NCI-H146 treated with DMSO at 0.1 percent for 48 hours (cell line): Measurements from ENCODE around the gene ZDHHC8.

Experiments
- DNase-seq: peaks from one replicate; lab custom pipeline; 2025; ENCODE audit not compliant: unreplicated experiment; lab: John Stamatoyannopoulos, UW

ZDHHC8 gene

DNA sequence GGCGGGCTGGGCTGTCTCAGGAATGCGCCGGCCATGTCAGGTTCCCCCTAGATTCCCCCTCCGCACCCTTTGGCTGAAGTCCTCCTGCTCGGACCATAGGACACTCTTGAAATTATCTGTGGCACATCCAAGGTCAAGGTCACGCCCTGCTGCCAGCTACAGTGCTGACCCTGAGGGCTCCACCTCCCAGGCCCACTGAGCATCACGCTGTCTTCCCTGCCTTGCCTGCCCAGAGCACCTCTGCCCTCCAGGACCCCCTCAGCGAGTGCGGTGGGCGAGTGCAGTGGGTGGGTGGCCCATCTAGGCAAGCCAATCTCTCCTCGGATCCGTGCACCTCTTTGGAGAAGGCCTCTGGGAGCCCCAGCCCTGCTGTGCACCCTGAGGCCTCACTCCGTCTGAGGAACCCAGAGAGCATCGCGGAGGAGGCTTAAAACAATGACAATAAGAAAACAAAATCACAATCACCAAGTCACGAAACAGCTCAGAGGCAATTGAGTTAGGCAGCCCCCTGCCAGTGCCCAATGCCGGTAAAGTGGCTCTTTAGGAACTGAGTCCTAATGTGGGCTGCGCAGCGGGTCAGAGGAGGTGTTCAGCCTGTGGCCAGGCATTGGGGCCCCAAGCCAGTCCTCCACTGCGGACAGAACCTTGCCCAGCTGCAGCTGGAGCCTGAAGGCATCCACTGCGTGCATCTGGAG is 45.8 kb downstream of the ZDHHC8 start:
- DNase-seq = no peak

DNA sequence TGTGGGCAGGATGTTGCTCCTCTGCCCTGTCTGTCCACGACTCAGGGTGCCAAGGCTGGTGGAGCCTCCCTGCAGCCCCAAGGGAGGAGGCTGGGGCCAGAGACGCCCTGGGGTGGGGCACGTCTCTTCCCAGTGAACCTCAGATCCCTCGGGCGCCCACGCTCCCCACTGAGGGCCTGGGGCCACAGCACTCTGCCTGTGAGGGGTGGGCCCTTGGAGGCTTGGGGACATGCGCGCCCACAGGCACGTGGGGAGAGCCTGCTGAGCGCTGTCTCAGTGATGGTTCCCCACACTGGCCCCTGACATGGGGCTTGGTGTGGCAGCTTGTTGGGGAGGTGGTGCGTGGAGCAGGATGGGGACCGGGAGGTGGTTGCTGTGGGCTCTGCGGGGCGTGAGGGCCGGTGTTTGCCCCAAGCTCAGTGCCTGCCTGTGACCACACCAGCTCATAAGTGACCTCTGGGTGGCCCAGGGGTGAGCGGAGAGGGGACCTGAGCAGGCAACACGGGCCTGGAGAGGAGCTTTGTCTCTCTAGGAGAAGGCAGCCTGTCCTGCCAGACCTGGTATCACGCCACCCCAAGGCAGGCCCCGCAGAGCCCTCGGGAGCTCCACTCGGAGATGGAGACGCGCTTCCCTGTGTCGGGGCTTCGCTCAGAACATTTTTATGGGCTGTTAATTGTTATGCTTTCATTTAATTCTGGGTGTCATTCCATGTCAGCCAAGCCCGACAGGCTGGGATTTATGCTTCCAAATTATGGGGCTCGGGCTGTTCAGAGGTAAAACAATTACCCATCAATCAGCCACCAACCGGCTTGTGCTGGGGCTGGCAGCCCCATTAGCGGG is 46.7 kb downstream of the ZDHHC8 start:
- DNase-seq = no peak

DNA sequence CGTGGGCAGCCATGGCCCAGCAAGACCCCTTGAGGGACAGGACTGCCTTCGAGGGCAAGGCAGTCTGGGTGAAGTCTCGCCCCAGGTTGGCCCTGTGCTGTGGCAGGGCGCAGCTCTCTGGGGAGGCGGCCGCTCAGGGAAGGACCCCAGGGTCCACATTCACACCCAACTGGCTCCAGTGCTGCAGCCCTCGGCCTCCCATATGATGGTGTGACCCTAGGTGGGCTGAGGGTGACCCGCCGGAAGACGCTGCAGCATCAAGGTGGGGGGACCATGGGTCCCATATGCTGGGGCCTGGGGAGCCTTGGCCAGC is 47.3 kb downstream of the ZDHHC8 start:
- no peak for DNase-seq

DNA sequence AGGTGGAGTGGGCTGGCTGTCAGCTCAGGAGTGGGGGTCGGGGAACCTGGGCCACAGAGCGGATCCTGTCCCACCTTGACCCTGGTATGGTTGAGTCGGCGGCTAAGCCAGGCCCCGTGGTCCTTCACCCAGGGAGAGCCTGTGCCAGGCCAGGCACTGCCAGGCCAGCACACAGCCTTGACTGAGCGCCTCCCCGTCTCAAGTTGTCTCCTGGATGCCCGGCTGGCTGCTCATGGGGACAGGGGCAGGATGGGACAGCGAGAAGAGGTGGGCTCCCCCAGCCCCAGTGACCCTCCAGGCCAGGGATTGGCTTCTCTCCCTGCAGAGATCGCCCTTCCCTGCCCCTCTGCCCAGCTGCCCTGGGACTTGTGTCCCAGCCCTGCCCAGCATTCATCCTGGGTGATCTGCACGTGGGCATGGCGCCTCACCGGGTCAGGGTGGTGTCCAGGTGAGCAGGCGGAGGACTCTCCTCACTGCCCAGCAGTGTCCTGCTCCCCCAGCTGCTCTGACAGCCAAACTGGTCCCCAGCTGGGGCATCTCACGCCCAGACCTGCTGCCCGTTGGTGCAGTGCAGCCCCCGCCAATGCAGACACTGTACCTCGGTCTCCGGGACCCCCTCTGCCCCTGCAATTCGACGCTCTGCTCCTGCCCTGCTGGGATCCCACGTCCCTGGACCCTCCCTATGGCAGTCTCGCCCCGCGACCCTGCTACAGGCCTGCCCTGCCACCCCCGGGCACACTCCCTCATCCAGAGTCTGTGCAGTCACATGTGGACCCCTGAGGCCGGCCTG is 48.0 kb downstream of the ZDHHC8 start:
- DNase-seq = no peak

DNA sequence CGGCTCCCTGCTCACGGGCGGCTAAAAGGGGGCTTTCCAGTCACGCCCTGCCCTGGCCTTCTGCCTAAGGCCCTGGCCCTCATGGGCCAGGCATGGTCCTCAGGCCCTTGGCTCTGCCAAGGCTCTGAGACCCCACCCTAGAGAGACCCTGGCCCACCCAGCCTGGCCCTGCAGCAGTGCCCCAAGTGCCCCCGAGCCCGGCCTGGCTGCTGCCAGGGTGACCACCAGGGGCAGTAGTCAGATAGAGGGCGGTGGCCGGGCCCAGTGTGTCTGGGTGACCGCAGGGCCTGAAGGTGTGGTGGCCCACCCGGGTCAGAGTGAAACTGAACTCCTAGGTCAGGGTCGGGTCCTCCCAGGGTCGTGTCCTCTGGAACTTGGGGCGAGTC is 48.6 kb downstream of the ZDHHC8 start:
- no peak for DNase-seq

DNA sequence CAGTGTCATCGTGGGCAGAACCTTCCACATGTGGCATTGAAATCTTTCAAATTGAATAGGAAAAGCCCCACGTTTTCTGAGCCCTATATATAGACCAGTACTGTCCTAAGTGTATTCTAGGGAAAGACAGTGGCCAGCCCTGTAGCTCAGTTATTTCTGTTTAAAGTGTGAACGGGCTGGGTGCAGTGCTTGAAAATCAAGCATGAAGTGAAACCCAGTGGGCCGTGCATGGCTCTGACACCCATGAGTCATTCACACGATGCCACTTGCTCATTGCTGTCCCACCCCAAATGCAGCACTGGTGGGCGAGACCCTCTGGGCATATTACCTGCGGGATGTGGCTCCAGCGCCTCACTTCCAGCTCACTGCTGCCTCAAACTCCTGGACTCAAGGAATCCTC is 49.0 kb downstream of the ZDHHC8 start:
- no peak for DNase-seq

DNA sequence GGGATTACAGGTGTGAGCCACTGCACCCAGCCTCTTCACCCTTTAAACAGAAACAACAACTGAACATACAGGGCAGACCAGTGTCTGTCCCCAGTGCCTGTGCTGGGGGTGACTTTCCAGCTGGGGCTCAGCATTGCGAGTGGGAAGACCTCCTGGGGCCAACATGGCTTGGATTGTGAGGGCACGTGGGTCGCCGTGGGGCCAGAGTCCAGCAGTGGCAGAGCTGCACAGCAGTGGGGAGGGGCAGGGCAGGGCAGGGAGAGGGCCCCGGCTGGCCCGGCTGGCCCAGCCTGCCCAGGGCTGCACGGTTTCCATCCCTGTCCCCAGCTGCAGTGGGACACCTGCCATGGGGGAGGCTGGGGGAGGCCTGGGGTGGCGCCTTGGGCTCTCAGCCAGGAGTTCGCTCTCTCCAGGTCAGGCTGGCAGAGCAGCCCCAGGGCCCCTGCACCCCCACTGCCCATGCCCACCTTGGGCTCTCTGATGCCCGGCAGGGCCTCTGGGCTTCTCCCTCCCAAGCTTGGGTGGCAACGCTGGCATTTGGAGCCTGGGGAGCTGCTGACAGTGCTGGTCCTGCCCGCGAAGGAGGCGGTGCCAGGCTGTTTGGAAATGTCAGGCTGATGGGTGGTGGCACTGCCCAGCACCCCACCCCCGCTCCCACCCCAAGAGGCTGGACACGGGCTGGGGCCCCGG is 49.7 kb downstream of the ZDHHC8 start:
- no peak for DNase-seq

DNA sequence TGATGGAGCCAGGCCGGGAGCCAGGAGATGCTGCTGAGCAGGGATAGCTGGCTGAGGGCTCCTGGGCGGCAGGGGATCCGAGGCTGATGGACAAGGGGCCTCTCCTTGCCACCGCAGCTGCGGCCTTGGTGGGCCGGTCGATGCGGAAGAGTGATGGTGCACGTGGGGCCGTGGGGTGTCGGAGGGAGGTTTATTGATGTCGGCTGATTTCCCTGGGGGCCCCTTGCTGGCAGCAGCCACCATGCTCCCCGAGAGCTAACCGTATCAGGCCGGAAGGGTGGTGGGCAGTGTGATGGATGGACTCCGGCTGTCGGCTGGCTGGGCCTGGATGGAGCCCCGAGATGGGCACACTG is 50.3 kb downstream of the ZDHHC8 start:
- no peak for DNase-seq

DNA sequence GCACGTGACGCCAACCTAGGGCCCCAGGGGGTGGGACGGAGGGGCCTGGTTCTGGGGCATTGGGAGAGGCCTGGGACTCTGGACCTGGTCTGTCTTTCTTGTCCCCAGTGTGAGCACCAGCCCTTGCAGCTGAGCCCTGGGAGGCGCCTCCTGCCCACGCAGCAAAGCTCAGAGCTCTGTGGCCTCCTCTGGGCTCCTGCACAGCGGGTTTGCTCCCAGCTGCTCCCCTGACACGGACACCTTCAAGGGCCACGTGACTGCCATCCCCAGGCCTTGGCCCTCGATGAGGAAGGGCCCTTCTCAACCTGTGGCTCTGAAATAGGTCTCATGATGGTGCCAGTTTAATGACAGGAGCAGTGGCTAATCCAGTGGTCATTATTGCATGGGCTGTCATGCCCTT is 50.8 kb downstream of the ZDHHC8 start:
- DNase-seq = no peak

DNA sequence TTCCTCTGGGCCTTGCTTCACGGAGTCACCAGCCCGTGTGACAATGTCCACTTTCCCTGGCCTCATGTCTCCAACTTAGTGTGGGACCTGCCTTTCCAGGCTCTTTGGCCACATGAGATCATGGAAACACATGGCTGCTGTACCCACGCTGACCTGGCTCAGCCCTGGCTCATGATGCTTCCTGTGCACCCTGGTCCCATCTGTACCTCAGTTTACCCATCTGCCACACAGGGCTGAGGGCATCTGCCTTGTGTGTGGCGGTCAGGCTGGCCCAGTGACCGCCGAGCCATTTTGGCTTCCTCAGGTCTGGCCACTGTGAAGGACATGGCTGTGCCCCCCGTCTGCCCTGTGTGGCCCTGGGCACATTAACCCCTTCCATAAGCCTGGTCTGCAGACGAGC is 51.5 kb downstream of the ZDHHC8 start:
- no peak for DNase-seq

DNA sequence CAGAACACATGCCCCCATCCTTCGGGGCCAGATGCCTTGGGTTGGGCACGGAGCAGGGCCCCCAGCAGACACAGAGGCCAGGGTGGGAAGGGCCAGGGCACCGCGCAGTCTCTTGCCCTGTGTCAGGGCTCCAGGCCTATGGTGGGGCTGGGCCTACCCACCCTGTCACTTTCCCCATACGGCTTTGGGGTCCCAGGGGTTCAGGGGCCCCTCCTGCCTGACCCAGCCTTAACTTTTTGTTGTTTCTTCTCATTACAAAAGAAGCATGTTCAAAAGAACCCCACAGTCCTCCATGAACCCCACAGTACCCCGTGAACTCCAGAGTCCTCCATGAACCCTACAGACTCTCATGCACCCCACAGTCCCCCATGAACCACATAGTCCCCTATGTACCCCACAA is 52.2 kb downstream of the ZDHHC8 start:
- DNase-seq = no peak

DNA sequence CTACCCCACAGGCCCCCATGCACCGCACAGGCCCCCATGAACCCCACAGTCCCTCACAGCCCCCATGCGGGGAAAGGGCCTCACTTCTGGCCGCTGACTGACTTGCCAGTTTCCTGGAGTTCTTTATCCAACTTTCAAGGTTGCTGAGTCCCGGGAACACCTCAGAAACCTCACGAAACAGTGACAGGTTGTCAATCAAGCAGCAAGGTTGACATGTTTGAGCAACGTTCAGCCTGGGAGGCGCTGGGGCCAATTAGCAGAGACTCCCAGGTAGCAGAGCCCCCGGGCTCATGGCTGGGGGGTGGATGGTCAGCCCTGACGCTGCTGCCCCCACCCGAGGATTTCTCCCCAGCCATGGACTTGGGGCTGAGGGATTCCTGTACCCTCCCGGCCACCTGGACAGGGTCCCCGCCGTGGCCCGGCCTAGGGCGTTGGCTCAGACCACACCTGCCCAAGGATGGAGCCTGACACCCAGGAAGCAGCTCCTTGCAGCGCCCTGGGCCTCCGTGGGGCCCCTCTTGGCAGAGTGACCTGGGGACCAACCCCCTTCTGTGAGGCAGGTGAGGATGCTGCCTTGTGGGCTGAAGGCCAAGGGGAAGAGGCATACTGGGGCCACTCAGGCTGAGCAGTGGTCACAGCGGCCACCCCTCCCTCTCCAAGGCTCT is 53.0 kb downstream of the ZDHHC8 start:
- no peak for DNase-seq

DNA sequence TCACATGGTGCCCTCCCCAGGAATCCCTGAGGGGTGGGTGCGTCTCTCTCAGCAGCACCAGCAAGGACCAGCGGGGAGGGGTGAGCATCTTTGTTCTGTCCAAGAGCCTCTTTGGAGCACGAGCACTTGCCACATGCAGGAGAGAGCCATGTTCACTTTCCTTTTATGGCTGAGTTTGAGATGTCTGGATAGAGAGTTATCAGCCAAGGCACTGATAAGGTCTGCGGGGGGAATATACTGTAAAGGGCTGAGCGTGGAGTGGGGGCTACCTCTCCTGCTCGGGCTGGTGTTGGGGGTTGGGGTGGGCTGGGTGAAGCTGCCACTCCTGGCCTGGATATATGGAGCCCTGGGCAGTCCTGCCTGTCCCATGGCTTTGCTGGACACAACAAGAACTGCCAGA is 54.1 kb downstream of the ZDHHC8 start:
- DNase-seq = no peak

DNA sequence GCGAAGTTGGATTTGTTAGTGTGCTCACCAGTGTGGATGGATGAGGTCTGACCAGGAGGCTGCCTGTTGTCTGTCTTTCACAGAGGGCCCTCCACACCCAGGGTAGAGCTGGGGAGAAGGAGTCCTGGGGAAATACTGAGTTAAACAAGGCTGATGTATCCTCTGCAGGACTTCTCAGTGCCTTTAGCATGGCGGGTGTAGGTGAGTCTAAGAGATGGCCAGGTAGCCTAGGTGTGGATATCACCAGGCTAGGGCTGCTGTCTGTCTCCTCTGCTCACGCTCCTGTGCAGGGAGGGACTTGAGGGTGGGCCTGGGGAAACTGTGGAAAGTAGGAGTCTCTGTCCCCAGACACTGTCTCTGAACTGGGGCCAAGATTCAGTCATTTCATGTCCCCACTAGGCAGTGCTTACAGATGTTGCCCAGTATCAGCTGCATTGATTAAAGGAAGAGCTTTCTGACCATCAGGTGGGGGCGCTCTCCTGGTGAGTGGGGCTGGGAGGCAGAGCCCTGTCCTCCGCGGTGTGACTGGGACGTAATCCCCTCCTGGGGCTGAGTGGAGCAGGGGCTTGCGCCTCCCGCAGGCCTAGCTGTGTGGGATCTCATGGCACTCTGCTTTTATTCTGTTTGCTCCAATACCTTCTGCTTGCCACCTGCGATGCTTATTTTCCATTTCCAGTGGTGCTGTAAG is 54.7 kb downstream of the ZDHHC8 start:
- no peak for DNase-seq

DNA sequence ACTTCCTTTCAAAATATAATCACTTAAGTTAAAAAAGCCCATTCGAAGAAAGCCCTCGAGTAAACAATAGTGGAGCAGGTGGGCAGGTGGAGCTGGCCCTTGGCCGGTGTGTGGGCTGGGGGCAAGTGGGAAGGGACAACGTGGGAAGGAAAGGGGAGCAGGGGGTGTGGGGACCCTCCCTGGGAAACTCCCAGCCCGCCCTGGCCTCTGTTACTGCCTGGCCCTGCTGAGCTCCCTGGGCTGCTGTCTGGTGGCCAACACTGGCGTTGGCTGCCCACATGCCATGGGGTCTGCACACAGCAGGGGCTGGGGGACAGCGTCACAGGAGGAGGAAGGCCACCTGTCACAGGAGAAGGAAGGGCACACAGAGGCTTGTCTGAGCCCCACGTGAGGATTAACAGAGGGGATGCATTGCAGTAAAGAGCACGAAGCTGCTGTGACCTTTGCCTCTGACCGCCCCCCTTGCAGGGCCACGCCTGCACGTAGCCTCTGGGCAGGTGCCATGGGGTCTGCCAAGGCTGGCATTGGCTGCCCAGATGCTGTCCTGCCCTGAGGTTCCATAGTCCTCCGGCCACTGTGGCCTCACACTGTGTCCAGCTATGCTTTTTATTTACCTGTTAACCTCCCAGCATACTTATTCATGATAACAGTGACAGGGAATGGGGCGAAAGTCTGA is 55.4 kb downstream of the ZDHHC8 start:
- no peak for DNase-seq

DNA sequence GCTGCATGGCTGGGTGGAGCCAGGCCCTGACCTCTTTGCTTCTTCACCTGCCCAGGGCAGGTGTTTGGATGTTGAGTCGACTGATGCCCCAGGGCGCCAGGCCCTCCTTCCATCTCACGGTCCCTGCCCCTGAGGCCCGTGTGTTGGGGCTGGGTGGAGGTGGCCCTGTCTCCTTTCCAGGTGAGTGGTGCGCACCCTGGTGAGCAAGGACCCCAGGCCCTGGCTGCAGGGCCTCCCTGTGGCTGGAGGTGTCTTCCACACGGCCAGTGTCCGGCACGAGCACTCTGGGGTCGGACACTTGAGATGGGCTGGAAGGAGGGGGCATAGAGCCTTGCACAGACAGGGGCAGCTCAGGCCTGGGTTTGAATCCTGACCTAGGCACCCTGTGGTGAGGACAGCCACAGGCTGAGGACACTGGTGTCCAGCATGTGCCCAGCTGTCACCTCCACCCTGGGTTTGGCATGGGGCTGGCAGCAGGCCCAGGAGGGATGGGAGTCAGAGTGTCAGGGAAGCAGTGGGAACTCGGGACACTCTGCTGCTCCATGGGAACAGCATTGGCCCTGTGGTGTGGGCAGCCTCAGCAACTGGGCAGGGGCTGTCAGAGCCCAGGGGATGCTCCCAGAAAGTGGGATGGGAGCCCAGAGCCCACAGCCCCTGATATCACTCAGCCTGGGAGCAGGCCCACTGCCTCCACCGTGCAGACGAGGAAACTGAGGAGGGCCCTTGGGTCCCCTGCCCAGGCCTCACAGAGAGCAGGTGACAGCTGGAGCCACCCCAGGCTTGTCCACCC is 56.4 kb downstream of the ZDHHC8 start:
- DNase-seq = no peak

DNA sequence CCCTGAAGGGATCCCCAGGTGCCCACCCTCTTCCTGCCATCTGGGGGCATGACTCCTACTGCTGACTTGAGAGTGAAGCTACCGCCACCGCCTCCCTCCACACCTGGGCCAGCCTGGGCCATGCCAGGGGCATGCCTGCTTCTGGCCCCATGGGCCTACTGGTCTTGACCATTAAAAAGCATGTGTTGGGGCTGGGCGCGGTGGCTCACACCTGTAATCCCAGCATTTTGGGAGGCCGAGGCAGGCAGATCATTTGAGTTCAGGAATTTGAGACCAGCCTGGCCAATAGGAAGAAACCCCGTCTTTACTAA is 56.9 kb downstream of the ZDHHC8 start:
- DNase-seq = no peak

DNA sequence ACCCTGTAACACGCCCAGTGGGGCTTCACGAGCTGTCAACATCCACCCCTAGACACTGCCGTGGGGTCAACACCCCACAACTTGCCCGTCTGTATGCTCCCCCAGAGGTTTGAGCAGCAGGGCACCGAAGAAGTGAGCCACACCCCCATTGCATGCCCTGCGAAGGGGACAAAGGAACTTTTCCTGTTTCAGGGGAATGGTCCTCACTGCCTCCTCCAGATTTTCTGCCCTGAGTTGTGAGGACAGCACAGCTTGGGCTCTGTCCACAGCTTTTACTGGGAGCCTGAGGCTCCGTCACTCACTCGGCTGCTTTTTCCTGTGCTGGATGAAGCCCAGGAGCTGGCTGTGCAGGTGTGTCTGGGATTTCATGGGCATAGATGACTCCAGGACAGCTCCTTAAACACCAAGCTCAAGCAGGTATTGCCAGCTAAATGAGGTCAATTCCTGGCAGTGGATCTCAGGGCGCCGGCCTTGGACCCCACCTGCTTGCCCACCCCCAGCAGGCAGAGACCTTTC is 59.5 kb downstream of the ZDHHC8 start:
- no peak for DNase-seq

DNA sequence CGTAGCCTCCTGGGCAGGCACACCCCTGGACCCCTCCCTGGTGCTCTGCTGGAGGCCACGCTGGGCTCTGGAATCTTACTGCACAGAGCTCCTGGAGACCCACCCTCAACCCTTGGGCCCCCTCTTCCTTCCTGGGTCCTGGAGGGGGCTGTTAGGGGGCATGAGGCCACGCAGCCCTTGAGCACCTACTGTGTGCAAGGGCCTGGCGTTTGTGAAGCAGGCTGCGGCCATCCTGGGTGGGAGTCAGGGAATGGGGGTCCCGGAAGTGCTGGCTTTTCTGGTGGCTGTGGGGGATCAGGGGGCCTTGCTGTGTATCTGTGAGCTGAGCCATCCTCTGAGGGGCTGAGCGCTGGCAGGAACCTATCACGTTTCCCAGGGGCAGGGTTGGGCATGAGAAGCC is 60.2 kb downstream of the ZDHHC8 start:
- DNase-seq = no peak
